Measurements from ENCODE around the gene PHACTR3.

The PHACTR3 gene

GRCh38 chr20:59831916-59832270, 227.6 kb downstream of the PHACTR3 start:
- DNase-seq (ENCODE audit: low read depth) = no peak
- TF ChIP-seq CTCF (conservative IDR thresholded peaks at IDR 0.05; ENCODE audit: control insufficient read depth, insufficient read depth, low read depth, low read length) = no peak

DNA sequence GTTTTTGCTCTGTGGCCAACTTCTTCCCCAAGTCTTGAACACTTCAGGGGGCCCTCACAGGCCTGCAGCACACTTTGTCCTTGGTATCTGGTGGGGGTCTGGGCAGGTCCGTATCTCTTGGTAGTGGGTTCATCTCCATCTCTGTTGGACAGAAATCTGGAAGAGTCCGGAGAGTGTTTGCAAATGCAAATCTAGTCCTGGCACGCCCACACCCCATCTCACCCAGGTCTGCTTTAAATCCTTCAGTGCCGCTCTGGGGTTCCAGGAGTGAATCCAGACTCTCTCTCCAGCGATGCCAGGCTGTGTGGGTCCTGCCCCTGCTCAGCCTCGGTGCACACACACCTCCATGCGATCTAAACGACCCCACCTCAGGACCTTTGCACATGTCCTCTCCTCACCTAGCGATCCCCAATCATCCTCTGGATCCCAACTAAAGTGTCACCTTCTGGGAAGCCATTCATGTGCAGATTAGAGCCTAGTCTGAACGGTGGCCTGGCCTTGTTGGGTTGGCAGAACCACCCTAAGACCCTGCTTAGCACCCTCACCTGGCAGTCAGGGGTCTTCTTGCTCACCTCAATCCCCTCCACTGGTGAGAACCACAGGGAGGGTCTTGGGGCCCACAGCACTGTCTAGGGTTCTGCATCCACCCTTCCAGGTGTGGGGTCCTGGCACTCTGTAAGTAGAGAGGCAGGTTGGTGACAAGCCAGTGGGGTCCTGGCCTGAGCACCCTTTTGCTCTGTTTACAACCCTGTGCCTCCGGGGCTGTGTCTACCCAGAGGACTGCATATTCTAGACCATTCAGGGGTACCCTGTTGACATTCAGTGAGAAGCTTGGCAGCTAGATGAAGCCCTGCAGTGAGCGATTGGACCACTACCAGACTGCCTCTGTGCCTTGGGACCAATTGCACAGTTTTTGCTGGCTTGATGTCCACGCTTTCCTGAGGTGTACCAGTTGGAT, 228.3 kb downstream of the PHACTR3 start:
- no peak overlapping the region for H3K4me3 ChIP-seq (ENCODE audit: control insufficient read depth, low read depth, low read length)
- DNase-seq (ENCODE audit: low read depth) = no peak
- TF ChIP-seq CTCF (conservative IDR thresholded peaks at IDR 0.05; ENCODE audit: control insufficient read depth, insufficient read depth, low read depth, low read length) = no peak

More at GRCh38 chr20:59831916-59832270, 227.6 kb downstream of the PHACTR3 start:
- no peak overlapping the region for H3K4me3 ChIP-seq (ENCODE audit: control insufficient read depth, low read depth, low read length)

GRCh38 chr20:59835057-59835447, 230.7 kb downstream of the PHACTR3 start:
- DNase-seq (ENCODE audit: low read depth) = peak; percentile 14
- TF ChIP-seq CTCF (conservative IDR thresholded peaks at IDR 0.05; ENCODE audit: control insufficient read depth, insufficient read depth, low read depth, low read length) = no peak
- no peak overlapping the region for H3K4me3 ChIP-seq (ENCODE audit: control insufficient read depth, low read depth, low read length)

GRCh38 chr20:59835448-59836395, 231.4 kb downstream of the PHACTR3 start:
- no peak for TF ChIP-seq CTCF (conservative IDR thresholded peaks at IDR 0.05; ENCODE audit: control insufficient read depth, insufficient read depth, low read depth, low read length)
- peak; percentile 54 for DNase-seq (ENCODE audit: low read depth)
- no peak overlapping the region for H3K4me3 ChIP-seq (ENCODE audit: control insufficient read depth, low read depth, low read length)

GRCh38 chr20:59836767-59837166, 232.4 kb downstream of the PHACTR3 start:
- TF ChIP-seq CTCF (conservative IDR thresholded peaks at IDR 0.05; ENCODE audit: control insufficient read depth, insufficient read depth, low read depth, low read length) = no peak
- H3K4me3 ChIP-seq (ENCODE audit: control insufficient read depth, low read depth, low read length) = no peak overlapping the region
- no peak for DNase-seq (ENCODE audit: low read depth)

DNA sequence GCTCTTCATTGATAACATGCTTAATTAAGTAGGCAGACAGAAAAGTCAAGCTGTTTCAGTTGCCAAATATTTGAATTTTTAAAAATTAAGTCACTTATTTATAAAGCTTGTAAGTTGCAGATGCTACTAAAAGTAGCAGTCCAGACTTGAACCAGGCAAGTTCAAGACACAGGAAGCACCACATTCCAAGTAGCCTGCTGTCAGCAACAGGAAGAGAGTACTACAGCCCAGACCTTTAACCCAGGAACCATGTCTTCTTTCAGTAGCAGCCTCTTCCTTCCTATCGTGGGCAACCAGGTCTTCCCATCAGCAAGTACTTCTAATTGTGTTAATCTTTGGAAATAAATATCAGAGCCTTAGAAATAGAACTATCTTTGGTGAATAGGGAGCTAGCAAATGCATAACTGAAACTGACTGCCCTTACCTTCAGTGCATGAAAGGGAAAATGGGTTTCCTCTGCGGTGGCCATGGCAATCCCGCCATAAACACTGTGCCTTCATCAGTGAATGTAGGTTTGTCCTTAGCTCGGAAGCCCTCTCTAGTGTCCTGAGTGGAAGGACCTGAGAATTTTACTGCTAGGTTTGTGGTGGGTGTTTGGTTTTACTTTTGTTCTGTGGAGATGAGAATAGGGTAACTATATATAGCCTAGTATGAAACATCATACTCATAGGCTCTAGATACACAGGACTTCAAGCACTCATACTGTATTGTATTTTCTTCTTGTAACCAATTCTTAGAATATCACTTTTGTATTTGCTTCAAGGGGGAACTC, 233.5 kb downstream of the PHACTR3 start:
- no peak overlapping the region for H3K4me3 ChIP-seq (ENCODE audit: control insufficient read depth, low read depth, low read length)
- DNase-seq (ENCODE audit: low read depth) = no peak
- TF ChIP-seq CTCF (conservative IDR thresholded peaks at IDR 0.05; ENCODE audit: control insufficient read depth, insufficient read depth, low read depth, low read length) = no peak
